Neural crest cell (in vitro differentiated cells): ENCODE measurements around the gene GAST. TPM values are rescaled to one million over a fixed set of nuclear protein-coding genes. Genes with fewer than 3 reads are reported as not detected.
A peak's percentile ranks its signal among the peaks of the same experiment; 100 is the strongest.

Experiments
- DNase-seq: peaks from one replicate; pipeline ENCODE4 v3.0.0; 2021; ENCODE audit warnings: low read depth, mixed read lengths, low spot score
- H3K27ac Mint-ChIP-seq: one replicate; pipeline ENCODE4 v1.8.0; 2021; ENCODE audit warnings: mild to moderate bottlenecking, mixed read lengths; ENCODE audit not compliant: unreplicated experiment
- H3K27me3 Mint-ChIP-seq: 2 replicates; pipeline ENCODE4 v1.8.0; 2021; ENCODE audit warnings: low read depth, mild to moderate bottlenecking, mixed read lengths
- H3K36me3 Mint-ChIP-seq: 2 replicates; pipeline ENCODE4 v1.8.0; 2021; ENCODE audit warnings: low read depth, mild to moderate bottlenecking, mixed read lengths
- H3K4me1 Mint-ChIP-seq: 2 replicates; pipeline ENCODE4 v1.8.0; 2021; ENCODE audit warnings: mixed read lengths
- H3K4me3 Mint-ChIP-seq: one replicate; pipeline ENCODE4 v1.8.0; 2021; ENCODE audit warnings: mild to moderate bottlenecking, mixed read lengths
- H3K9me3 Mint-ChIP-seq: 2 replicates; pipeline ENCODE4 v1.8.0; 2021; ENCODE audit warnings: mixed read lengths
- total RNA-seq: library from RNA; stranded (reverse); gene quantifications from 2 replicates; pipeline ENCODE4 v1.2.1, GENCODE V29; 2021
- TF ChIP-seq, protein P1 (sequence below): fragments of 200-600 bp; sonication (generic); conservative IDR thresholded peaks from 2 replicates; pipeline ENCODE4 v1.5.0; 2021; ENCODE audit warnings: antibody characterized with exemption, mild to moderate bottlenecking

The GAST gene
- total RNA-seq, 1 donor from 2014 or later = not detected

DNA sequence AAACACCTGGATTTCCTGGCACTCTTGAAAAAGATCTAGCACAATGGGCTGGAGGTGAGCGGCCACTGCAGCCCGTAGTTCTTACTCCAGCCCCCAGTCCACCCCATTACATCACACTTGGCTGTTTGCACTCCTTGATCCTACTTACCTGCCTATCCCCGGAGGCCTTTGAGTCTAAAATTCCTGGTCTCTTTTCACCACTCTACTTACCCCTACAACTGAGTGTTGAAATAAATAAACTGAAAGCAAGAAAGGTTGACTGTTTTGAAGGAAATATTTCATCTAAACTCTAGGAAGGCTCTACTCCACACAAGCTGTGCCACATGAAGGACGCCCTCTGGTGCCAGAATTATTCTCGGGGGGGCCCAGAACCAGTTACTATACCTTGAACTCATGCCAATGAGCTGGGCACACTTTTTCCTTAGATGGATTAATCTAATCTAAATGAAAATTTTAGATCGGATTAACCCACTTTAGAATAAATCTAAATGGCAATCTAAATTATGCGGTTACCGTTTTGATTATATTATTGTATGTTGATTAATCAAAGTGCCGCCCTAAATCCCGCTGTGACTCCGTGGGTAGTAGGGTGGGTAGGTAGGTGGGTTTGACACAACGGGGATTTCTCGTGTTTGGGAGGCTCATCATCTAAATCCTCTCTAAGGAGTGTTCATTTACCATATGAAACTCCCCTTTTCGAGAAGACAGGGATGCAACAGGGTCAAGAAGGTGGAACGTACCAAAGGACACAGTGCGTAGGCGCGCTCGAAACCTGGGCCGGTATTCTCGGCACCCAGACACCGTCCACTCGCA lies 24.1 kb upstream of the GAST start:
- DNase-seq = no peak

DNA sequence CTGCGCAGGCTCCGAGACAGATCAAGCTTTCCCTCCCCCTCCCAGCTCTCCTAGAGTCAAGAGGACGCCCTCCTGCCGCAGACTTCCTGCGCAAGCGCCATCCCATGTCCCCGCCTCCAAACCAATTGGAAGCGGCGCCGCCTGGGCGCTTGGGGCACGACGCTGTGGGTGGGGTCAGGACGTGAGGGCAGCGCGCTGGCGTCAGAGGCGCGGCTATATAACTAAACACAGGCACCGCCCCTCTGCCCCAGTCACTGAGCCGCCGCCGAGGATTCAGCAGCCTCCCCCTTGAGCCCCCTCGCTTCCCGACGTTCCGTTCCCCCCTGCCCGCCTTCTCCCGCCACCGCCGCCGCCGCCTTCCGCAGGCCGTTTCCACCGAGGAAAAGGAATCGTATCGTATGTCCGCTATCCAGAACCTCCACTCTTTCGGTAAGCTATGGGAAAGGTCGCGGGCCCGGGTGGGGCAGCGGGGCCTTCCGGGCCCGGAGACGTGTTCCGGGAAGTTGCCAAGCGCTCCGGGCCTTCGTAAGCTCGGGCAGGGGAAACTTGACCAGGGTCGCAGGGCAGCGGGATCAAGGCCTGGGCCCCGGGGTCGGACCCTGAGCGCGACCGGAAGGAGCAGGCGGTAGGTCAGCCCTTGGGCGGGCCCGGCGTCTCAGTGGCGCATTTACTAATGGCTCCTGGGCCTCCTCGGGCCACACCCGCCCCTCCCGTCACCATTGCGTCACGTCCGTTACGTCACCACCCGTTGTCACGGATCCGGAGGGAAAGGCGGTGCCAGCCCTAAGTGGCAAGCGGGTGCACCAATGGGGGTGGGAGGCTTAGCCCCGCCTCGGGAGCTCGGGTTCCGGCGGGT lies 23.3 kb upstream of the GAST start, which contains the start of gene EIF1:
Gene EIF1 (plus strand): TSS at position 245 of the 856 bp plus-strand sequence. CDS start 154 bp downstream, at position 399.
- peak within 1 kb of the TSS; percentile 100 for H3K27ac Mint-ChIP-seq
- H3K4me1 Mint-ChIP-seq = peaks cover 27% of the 10 kb centered on the region
- H3K36me3 Mint-ChIP-seq = peaks cover 29% of the 10 kb centered on the region
- H3K4me3 Mint-ChIP-seq = peak within 1 kb of the TSS; percentile 99
- TF ChIP-seq, protein P1, sequence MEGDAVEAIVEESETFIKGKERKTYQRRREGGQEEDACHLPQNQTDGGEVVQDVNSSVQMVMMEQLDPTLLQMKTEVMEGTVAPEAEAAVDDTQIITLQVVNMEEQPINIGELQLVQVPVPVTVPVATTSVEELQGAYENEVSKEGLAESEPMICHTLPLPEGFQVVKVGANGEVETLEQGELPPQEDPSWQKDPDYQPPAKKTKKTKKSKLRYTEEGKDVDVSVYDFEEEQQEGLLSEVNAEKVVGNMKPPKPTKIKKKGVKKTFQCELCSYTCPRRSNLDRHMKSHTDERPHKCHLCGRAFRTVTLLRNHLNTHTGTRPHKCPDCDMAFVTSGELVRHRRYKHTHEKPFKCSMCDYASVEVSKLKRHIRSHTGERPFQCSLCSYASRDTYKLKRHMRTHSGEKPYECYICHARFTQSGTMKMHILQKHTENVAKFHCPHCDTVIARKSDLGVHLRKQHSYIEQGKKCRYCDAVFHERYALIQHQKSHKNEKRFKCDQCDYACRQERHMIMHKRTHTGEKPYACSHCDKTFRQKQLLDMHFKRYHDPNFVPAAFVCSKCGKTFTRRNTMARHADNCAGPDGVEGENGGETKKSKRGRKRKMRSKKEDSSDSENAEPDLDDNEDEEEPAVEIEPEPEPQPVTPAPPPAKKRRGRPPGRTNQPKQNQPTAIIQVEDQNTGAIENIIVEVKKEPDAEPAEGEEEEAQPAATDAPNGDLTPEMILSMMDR = no peak
- peaks cover 14% of the 10 kb centered on the region for H3K27me3 Mint-ChIP-seq
- H3K9me3 Mint-ChIP-seq = no peaks in the 10 kb centered on the region
- peak; percentile 100 for DNase-seq

More for the DNA sequence above, 24.1 kb upstream of the GAST start:
- Mint-ChIP-seq H3K4me3 (peak overlapping the region; percentile 99), H3K27me3 (peaks cover 19% of the 10 kb centered on the region), H3K27ac (peak overlapping the region; percentile 100), H3K36me3 (peaks cover 29% of the 10 kb centered on the region), H3K9me3 (no peaks in the 10 kb centered on the region), H3K4me1 (peaks cover 34% of the 10 kb centered on the region)
- TF ChIP-seq, protein P1 = peak; percentile 44

DNA sequence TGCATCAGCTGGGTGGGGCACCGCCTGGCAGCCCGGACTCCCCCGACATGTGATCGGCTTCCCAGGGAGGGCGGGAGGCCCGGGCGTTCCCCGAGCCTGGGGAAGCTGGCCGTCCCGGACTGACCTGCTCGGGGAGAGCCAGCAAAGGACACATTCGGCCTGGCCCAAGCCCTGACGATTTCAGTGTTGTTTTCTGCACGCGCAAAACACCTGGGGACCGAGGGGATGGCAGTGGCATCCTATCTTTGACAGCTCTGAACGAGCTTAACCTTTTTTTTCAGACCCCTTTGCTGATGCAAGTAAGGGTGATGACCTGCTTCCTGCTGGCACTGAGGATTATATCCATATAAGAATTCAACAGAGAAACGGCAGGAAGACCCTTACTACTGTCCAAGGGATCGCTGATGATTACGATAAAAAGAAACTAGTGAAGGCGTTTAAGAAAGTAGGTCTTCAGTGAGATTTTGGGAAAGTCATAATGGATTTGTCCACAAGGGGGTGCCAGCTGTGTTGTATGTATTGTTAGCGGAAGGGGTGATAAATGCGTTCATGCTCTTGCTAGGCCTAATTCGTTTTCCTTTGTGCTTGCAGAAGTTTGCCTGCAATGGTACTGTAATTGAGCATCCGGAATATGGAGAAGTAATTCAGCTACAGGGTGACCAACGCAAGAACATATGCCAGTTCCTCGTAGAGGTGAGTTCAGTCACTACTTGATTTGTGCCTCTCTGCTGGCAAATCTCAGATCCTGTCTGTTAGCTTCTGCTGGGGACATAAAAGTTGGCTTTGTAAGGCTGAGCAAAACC lies 22.4 kb upstream of the GAST start:
- Mint-ChIP-seq H3K36me3 (peaks cover 31% of the 10 kb centered on the region), H3K9me3 (no peaks in the 10 kb centered on the region), H3K27ac (peak overlapping the region; percentile 96), H3K4me3 (peak overlapping the region; percentile 99), H3K4me1 (peaks cover 22% of the 10 kb centered on the region), H3K27me3 (peaks cover 14% of the 10 kb centered on the region)
- TF ChIP-seq, protein P1 = peak; percentile 81
- DNase-seq = peak; percentile 71

DNA sequence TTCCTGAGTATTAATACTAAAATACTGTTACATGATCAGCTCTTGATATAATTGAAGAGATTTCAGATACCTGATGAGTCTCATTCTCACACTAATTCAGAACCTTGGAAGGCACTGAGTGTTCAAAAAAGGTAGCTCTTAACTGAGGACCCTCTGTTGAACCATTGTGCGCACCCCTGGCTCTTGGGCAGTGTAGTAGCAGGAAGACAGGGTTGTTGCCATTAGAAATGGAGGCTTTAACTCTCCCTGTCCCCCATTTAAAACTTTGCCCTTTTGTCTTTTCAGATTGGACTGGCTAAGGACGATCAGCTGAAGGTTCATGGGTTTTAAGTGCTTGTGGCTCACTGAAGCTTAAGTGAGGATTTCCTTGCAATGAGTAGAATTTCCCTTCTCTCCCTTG lies 21.6 kb upstream of the GAST start:
- Mint-ChIP-seq H3K9me3 (no peaks in the 10 kb centered on the region), H3K4me1 (peaks cover 22% of the 10 kb centered on the region), H3K27ac (no peak overlapping the region), H3K27me3 (peaks cover 14% of the 10 kb centered on the region), H3K4me3 (peak overlapping the region; percentile 99), H3K36me3 (peaks cover 31% of the 10 kb centered on the region)
- no peak for DNase-seq
- TF ChIP-seq, protein P1 = no peak
